ENCODE results near the gene KCNK10.

- TF ChIP-seq CTCF (IDR thresholded peaks at IDR 0.05) (no peak), POLR2A (IDR thresholded peaks at IDR 0.05) (no peak), POLR2AphosphoS5 (IDR thresholded peaks at IDR 0.05) (no peak)
Measured at GRCh38 chr14:88234442-88234841, 88.6 kb downstream of the KCNK10 start.
